ENCODE results near the gene ADPRM. TPM values are rescaled to one million over a fixed set of nuclear protein-coding genes. Genes with fewer than 3 reads are reported as not detected.

Gene ADPRM
- polyA plus RNA-seq, 1 experiment = 10.8 TPM

- POLR2A ChIA-PET = no interaction called here
Measured at GRCh38 chr17:10738521-10739258, 41.3 kb downstream of the ADPRM start.

GRCh38 chr17:10739386-10739785 is 42.0 kb downstream of the ADPRM start:
- ChIA-PET CTCF (interaction anchor here (0.6 to 4.6 kb wide), 3 partner anchors 10 to 105 kb away, joined by 3 to 71 read pairs (median 3); no protein-coding TSS in a partner anchor), POLR2A (no interaction called here)
- H3K4me3 ChIP-seq (ENCODE audit: low read depth, low read length) = no peak overlapping the region
- DNase-seq (ENCODE audit: low read depth) = no peak
- no peak for TF ChIP-seq CTCF (IDR thresholded peaks at IDR 0.05; ENCODE audit: insufficient read depth, low read depth, low read length)
- H3K27me3 ChIP-seq (ENCODE audit: control insufficient read depth, insufficient read depth, low read length) = no peaks in the 10 kb centered on the region
- no peaks in the 10 kb centered on the region for H3K36me3 ChIP-seq (ENCODE audit: control insufficient read depth, insufficient read depth, low read length)

More at GRCh38 chr17:10738521-10739258, 41.3 kb downstream of the ADPRM start:
- no peak for DNase-seq (ENCODE audit: low read depth)
- no peak for TF ChIP-seq CTCF (IDR thresholded peaks at IDR 0.05; ENCODE audit: insufficient read depth, low read depth, low read length)
- CTCF ChIA-PET = interaction anchor here (0.6 to 4.6 kb wide), 3 partner anchors 11 to 106 kb away, joined by 3 to 71 read pairs (median 3); no protein-coding TSS in a partner anchor
- no peaks in the 10 kb centered on the region for H3K27me3 ChIP-seq (ENCODE audit: control insufficient read depth, insufficient read depth, low read length)
- no peaks in the 10 kb centered on the region for H3K36me3 ChIP-seq (ENCODE audit: control insufficient read depth, insufficient read depth, low read length)
- no peak overlapping the region for H3K4me3 ChIP-seq (ENCODE audit: low read depth, low read length)

GRCh38 chr17:10741416-10742135 is 44.2 kb downstream of the ADPRM start:
- POLR2A ChIA-PET = interaction anchor here (0.7 kb wide), 1 partner anchor 7 kb away, joined by 3 read pairs; no protein-coding TSS in a partner anchor
- Histone ChIP-seq H3K36me3 (ENCODE audit: control insufficient read depth, insufficient read depth, low read length) (no peaks in the 10 kb centered on the region), H3K4me3 (ENCODE audit: low read depth, low read length) (no peak overlapping the region), H3K27me3 (ENCODE audit: control insufficient read depth, insufficient read depth, low read length) (no peaks in the 10 kb centered on the region)
- DNase-seq (ENCODE audit: low read depth) = no peak
- CTCF ChIA-PET = interaction anchor here (0.7 to 2.4 kb wide), 4 partner anchors 13 to 111 kb away, joined by 3 to 13 read pairs (median 3); no protein-coding TSS in a partner anchor
- TF ChIP-seq CTCF (IDR thresholded peaks at IDR 0.05; ENCODE audit: insufficient read depth, low read depth, low read length) = no peak

- Histone ChIP-seq H3K36me3 (ENCODE audit: control insufficient read depth, insufficient read depth, low read length) (no peaks in the 10 kb centered on the region), H3K4me3 (ENCODE audit: low read depth, low read length) (no peak overlapping the region), H3K27me3 (ENCODE audit: control insufficient read depth, insufficient read depth, low read length) (0 out of 2 replicates have a peak, but pooled peaks cover 2% of the 10 kb centered on the region)
- POLR2A ChIA-PET = interaction anchor here (0.6 kb wide), 1 partner anchor 48 kb away, joined by 3 read pairs; no protein-coding TSS in a partner anchor
- no peak for TF ChIP-seq CTCF (IDR thresholded peaks at IDR 0.05; ENCODE audit: insufficient read depth, low read depth, low read length)
- DNase-seq (ENCODE audit: low read depth) = no peak
- CTCF ChIA-PET = interaction anchor here (1.0 to 2.4 kb wide), 3 partner anchors 12 to 103 kb away, joined by 3 to 13 read pairs (median 3); no protein-coding TSS in a partner anchor
Measured at GRCh38 chr17:10742431-10742830, 45.0 kb downstream of the ADPRM start.
